Progenitor cell of endocrine pancreas (in vitro differentiated cells): ENCODE data around the gene MAB21L3. TPM values are rescaled to one million over a fixed set of nuclear protein-coding genes. Genes with fewer than 3 reads are reported as not detected.

ENCODE experiments used
- DNase-seq: peaks from one replicate; pipeline ENCODE4 v3.0.0; 2021; ENCODE audit warnings: low spot score; ENCODE audit not compliant: unreplicated experiment
- H3K27ac Mint-ChIP-seq: 2 replicates; pipeline ENCODE4 v1.8.0; 2021; ENCODE audit warnings: mild to moderate bottlenecking, moderate library complexity, mixed read lengths
- H3K27me3 Mint-ChIP-seq: 2 replicates; pipeline ENCODE4 v1.8.0; 2021; ENCODE audit warnings: mixed read lengths
- H3K36me3 Mint-ChIP-seq: 2 replicates; pipeline ENCODE4 v1.8.0; 2022; ENCODE audit warnings: mixed read lengths; ENCODE audit not compliant: insufficient read depth
- H3K4me1 Mint-ChIP-seq: 2 replicates; pipeline ENCODE4 v1.8.0; 2021; ENCODE audit warnings: low read depth, mixed read lengths
- H3K4me3 Mint-ChIP-seq: 2 replicates; pipeline ENCODE4 v1.8.0; 2021; ENCODE audit warnings: low read depth, mild to moderate bottlenecking, moderate library complexity, mixed read lengths
- H3K9me3 Mint-ChIP-seq: 2 replicates; pipeline ENCODE4 v1.8.0; 2021; ENCODE audit warnings: low read depth, mixed read lengths
- total RNA-seq: library from RNA; stranded (reverse); gene quantifications from 2 replicates; pipeline ENCODE4 v1.2.1, GENCODE V29; 2021
- TF ChIP-seq, protein P1 (sequence below): fragments of 200-600 bp; sonication (generic); IDR thresholded peaks from one replicate; pipeline ENCODE4 v1.5.0; 2021; ENCODE audit warnings: antibody characterized with exemption, mild to moderate bottlenecking; ENCODE audit not compliant: unreplicated experiment

Gene MAB21L3
- total RNA-seq, 1 donor from 2014 or later = not detected

DNA sequence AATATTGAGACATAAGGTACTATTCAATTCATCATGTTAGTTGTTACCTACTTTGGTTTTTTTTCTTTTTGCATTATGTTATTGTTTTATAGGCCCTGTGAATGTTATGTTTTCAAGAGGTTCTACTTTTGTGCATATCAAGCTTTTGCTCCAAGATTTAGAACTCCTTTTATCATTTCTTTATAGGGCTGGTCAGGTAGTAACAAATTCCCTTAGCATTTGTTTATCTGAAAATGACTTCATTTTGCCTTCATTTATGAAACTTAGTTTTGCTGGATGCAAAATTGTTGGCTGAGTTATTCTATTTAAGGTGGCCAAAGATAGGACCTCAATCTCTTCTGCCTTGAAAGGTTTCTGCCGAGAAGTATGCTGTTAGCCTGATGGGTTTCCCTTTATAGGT, 21.3 kb upstream of the MAB21L3 start:
- Mint-ChIP-seq H3K9me3 (peaks cover 44% of the 10 kb centered on the region), H3K27ac (no peak overlapping the region), H3K27me3 (no peaks in the 10 kb centered on the region), H3K36me3 (peaks cover 9% of the 10 kb centered on the region), H3K4me1 (no peaks in the 10 kb centered on the region), H3K4me3 (no peak overlapping the region)
- TF ChIP-seq, protein P1, sequence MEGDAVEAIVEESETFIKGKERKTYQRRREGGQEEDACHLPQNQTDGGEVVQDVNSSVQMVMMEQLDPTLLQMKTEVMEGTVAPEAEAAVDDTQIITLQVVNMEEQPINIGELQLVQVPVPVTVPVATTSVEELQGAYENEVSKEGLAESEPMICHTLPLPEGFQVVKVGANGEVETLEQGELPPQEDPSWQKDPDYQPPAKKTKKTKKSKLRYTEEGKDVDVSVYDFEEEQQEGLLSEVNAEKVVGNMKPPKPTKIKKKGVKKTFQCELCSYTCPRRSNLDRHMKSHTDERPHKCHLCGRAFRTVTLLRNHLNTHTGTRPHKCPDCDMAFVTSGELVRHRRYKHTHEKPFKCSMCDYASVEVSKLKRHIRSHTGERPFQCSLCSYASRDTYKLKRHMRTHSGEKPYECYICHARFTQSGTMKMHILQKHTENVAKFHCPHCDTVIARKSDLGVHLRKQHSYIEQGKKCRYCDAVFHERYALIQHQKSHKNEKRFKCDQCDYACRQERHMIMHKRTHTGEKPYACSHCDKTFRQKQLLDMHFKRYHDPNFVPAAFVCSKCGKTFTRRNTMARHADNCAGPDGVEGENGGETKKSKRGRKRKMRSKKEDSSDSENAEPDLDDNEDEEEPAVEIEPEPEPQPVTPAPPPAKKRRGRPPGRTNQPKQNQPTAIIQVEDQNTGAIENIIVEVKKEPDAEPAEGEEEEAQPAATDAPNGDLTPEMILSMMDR = no peak
- DNase-seq = no peak

DNA sequence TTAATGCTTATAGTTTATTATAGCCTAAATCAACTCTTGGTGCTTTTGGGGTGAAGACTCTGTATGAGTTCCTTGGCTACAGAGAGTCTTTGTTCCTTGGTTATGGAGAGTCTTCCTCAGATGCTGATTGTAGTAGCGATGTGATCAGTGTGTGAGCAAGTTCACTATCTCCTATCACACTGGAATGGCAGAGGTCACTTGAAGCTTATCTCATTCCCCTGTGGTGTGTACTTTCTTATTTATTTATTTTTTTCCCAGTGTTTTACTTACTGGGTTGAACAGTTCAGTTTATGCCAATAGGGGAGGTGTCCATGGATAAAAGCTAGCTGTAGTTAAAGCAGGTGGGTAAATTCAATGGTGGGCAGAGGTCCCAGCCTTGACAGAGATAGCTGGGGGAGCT, 20.1 kb upstream of the MAB21L3 start:
- Mint-ChIP-seq H3K4me1 (no peaks in the 10 kb centered on the region), H3K27me3 (no peaks in the 10 kb centered on the region), H3K36me3 (peaks cover 9% of the 10 kb centered on the region), H3K27ac (no peak overlapping the region), H3K9me3 (peaks cover 47% of the 10 kb centered on the region), H3K4me3 (no peak overlapping the region)
- no peak for DNase-seq
- TF ChIP-seq, protein P1 = no peak

DNA sequence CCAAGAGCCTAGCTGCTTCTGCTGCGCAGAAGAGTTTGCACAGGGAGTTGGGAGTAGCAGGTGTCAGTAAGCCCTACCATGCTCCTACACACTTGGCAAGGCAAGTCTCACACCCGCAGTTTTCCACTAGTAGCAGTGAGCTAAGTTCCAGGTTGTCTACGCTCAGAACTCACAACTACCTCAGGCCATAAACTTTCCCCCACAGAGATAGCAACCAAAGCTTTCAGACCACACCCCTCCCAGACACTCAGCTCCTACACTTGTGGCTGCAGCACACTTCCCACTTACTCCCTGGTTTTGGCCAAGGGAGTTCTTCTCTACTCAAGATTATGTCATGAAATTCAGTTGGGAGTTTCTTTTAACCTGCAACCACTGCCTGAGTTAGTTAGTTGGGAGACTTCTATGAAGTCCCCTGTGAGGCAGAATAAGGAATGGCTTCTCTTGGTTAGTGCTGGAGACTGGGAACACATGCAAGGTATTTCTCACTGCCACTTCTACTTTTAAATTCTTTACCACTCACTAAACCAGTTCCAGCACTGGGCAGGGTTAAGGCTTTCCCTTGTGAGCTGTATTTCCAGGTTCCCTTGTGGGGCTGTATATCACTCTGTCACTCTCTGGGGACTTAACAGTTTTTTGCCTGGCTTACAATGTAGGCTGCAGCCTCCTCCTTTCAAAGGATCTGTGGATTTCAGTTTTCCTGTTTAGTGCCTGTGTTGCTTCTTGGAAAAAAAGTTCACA, 18.3 kb upstream of the MAB21L3 start:
- TF ChIP-seq, protein P1 = no peak
- Mint-ChIP-seq H3K36me3 (peaks cover 11% of the 10 kb centered on the region), H3K27me3 (no peaks in the 10 kb centered on the region), H3K9me3 (peaks cover 43% of the 10 kb centered on the region), H3K4me3 (no peak overlapping the region), H3K27ac (no peak overlapping the region), H3K4me1 (no peaks in the 10 kb centered on the region)
- no peak for DNase-seq

DNA sequence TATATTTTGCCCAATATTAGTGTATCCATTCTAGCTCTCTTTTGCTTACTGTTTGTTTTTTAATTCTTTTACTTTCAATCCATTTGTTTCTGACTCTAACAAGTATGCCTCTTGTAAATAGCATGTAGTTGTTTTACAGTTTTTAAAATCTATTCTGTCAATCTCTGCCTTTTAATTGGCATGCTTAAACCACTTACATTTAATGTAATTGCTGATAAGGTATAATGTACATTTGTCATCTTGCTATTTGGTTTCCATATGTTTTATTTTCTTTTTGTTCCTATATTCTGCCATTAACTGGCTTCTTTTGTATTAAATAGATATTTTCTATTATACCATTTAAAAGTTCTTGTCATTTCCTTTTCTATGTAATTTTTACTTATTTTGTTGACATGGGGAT, 16.2 kb upstream of the MAB21L3 start:
- no peaks in the 10 kb centered on the region for H3K4me1 Mint-ChIP-seq
- no peaks in the 10 kb centered on the region for H3K27me3 Mint-ChIP-seq
- H3K9me3 Mint-ChIP-seq = peaks cover 26% of the 10 kb centered on the region
- H3K27ac Mint-ChIP-seq = no peak overlapping the region
- peaks cover 7% of the 10 kb centered on the region for H3K36me3 Mint-ChIP-seq
- TF ChIP-seq, protein P1 = no peak
- no peak for DNase-seq
- H3K4me3 Mint-ChIP-seq = no peak overlapping the region

DNA sequence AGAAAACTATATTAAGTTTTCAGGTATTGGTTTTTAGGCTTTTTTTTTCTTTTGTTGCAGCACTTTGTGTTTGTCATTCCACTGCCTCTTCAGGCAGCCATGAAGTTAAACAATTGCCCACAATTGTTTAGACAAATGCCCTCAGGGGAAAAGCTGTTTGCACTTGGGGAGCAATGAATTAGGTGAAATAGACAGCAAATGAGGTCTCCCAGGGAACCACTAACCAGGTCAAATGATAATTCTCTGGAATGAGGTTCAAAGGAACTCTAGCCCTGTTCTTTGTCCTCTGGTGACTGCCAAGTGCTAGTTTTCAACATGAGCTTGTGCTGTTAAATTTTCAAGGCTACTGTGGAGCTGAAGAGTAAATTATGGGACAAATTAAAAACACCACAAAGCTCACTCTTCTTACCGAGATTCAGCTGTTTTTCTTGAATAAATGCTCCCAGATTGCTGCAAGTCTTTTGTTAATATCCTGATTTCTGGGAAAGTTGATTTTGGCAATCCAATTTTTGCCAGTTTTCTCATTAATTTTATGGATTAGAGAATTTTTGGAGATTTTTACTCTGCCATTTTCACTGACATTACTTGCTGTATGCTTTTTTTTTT, 15.1 kb upstream of the MAB21L3 start:
- TF ChIP-seq, protein P1 = no peak
- no peak overlapping the region for H3K4me3 Mint-ChIP-seq
- H3K27me3 Mint-ChIP-seq = no peaks in the 10 kb centered on the region
- DNase-seq = no peak
- H3K9me3 Mint-ChIP-seq = peaks cover 20% of the 10 kb centered on the region
- H3K36me3 Mint-ChIP-seq = peaks cover 2% of the 10 kb centered on the region
- no peak overlapping the region for H3K27ac Mint-ChIP-seq
- no peaks in the 10 kb centered on the region for H3K4me1 Mint-ChIP-seq
